Subcutaneous adipose tissue (tissue), 4 donors: ENCODE results near the gene PIAS4. TPM values are rescaled to one million over a fixed set of nuclear protein-coding genes. Genes with fewer than 3 reads are reported as not detected.

Experiments
- CTCF ChIP-seq: fragments of 450-650 bp; IDR thresholded peaks from one replicate; pipeline ENCODE4 v1.5.1; 2016; ENCODE audit warnings: low read depth, mild to moderate bottlenecking, control low read depth, antibody characterized with exemption, moderate library complexity
- total RNA-seq, 4 donors: library from RNA; depleted of rRNA; stranded (reverse); fragments of >200 nt; gene quantifications; one replicate each; pipeline ENCODE4 v1.1.0, GENCODE V29; 2016

The PIAS4 gene
- total RNA-seq, 4 donors from 2014 or later, result 7.7 to 50.4 (median 16.1) TPM

DNA sequence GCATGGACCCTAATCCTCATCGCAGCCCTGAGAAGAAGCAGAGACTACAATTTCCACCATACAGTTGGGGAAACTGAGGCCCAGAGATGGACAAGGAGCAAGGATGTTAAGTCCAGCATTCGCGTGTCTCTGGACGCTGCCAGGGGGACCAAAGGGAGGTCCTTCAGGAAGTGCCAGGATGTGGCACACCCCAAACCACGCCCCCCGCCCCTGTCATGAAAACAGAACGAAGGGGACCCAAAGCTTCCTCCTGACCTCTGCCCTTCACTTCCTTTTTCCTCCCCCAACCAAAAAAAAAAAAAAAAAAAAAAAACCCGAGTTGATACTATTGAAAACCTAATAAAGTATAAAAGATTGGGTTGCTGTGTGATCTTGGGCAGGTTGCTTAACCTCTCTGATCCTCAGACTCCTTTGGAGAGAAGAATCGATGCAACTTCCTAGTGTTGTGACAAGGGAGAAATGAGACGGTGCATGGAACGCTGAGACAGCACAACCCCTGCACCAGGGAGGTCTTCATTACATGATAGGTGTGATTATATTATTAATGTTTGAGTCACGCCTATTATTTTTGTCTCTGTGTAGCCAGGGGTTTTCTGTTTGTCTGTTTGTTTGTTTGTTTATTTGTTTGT lies 61.9 kb downstream of the PIAS4 start:
- no peak for TF ChIP-seq CTCF

DNA sequence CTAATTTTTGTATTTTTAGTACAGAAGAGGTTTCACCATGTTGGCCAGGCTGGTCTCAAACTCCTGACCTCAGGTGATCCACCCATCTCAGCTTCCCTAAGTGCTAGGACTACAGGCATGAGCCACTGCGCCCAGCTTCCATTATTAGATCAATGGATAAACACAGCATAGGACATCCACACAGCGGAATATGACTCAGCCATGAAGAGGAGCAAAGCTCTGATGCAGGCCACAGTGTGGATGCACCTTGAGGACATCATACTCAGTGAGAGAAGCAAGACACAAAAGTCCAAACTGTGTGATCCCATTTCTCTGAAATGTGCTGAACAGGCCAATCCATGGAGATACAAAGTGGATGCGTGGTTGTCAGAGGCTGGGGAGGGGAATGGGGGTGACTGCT lies 64.1 kb downstream of the PIAS4 start:
- no peak for TF ChIP-seq CTCF

DNA sequence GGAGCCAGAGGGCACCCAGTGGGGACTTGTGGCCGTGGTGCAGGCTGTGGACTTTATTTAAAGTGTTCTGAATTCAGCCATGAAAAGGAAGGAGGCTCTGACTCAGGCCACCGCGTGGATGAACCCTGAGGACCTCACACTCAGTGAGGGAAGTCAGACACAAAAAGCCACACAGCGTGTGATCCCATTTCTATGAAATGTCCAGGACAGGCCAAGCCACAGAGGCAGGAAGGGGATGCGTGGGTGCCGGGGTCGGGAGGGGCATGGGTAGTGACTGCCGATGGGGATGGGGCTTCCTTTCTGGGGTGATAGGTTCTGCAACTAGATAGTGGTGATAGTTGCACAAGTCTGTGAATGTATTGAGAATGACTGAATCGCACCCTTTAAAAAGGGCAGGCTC lies 67.8 kb downstream of the PIAS4 start:
- TF ChIP-seq CTCF, result no peak

- TF ChIP-seq CTCF, result no peak
Observed at GRCh38 chr19:4077007-4077374, 69.5 kb downstream of the PIAS4 start.

GRCh38 chr19:4077800-4078684 lies 70.5 kb downstream of the PIAS4 start:
- no peak for TF ChIP-seq CTCF

DNA sequence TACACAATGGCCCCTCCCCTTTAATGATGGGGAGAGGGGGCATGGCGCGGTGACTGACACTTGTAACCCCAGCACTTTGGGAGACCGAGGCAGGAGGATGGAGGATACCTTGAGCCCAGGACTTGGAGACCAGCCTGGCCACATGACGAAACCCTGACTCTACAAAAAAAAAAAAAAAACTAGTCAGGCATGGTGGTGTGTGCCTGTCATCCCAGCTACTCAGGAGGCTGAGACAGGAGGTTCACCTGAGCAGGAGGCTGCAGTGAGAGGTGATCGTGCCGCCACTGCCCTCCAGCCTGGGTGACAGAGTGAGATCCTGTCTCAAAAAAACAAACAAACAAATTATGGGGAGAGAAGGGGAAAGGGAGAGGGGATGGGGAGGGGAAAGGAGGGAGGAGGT lies 72.9 kb downstream of the PIAS4 start:
- no peak for TF ChIP-seq CTCF

- TF ChIP-seq CTCF, result no peak
Observed at GRCh38 chr19:4081441-4082129, 74.0 kb downstream of the PIAS4 start.
